Measurements from ENCODE around the gene SLC35F5.

GRCh38 chr2:113767811-113768460, 11.5 kb upstream of the SLC35F5 start:
- TF ChIP-seq, protein P1, sequence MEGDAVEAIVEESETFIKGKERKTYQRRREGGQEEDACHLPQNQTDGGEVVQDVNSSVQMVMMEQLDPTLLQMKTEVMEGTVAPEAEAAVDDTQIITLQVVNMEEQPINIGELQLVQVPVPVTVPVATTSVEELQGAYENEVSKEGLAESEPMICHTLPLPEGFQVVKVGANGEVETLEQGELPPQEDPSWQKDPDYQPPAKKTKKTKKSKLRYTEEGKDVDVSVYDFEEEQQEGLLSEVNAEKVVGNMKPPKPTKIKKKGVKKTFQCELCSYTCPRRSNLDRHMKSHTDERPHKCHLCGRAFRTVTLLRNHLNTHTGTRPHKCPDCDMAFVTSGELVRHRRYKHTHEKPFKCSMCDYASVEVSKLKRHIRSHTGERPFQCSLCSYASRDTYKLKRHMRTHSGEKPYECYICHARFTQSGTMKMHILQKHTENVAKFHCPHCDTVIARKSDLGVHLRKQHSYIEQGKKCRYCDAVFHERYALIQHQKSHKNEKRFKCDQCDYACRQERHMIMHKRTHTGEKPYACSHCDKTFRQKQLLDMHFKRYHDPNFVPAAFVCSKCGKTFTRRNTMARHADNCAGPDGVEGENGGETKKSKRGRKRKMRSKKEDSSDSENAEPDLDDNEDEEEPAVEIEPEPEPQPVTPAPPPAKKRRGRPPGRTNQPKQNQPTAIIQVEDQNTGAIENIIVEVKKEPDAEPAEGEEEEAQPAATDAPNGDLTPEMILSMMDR (optimal IDR thresholded peaks at IDR 0.05 in 1 of 3, IDR thresholded peaks at IDR 0.05 in 1 of 3, conservative IDR thresholded peaks at IDR 0.05 in 1 of 3; ENCODE audit: extremely low read depth in 1 of 3, insufficient read depth in 2 of 3, low read length in 3 of 3) = no peak
- no peak for TF ChIP-seq EZH2 (IDR thresholded peaks at IDR 0.05; ENCODE audit: low read length)
